ENCODE data around the gene CHST13.
"Not testable (repeated sequence)": the region's sequence is repeated elsewhere in the genome, so short reads cannot be mapped to it uniquely, and the experiment has no call there.

CHST13 gene

GRCh38 chr3:126580746-126581145, 56.8 kb downstream of the CHST13 start:
- H3K27ac ChIP-seq: no peak overlapping the region
- no peak for TF ChIP-seq CTCF (conservative IDR thresholded peaks at IDR 0.05)

GRCh38 chr3:126581569-126581968, 57.6 kb downstream of the CHST13 start:
- no peak overlapping the region for H3K27ac ChIP-seq
- TF ChIP-seq CTCF (conservative IDR thresholded peaks at IDR 0.05): no peak

- no peak for TF ChIP-seq CTCF (conservative IDR thresholded peaks at IDR 0.05)
- H3K27ac ChIP-seq: no peak overlapping the region
These were observed 58.4 kb downstream of the CHST13 start for GRCh38 chr3:126582311-126582710.

- not testable (repeated sequence) for H3K27ac ChIP-seq
These were observed 67.6 kb downstream of the CHST13 start for GRCh38 chr3:126591515-126591914.
